BJ (cell line): Measurements from ENCODE around the gene LANCL3. TPM values are rescaled to one million over a fixed set of nuclear protein-coding genes. Genes with fewer than 3 reads are reported as not detected.
"Not testable (repeated sequence)": the region's sequence is repeated elsewhere in the genome, so short reads cannot be mapped to it uniquely, and the experiment has no call there.

Experiments used
- CTCF ChIA-PET: fragments of 350-600 bp; formaldehyde crosslinking; extraction: SDS; loops from one replicate; lab custom pipeline; 2021; ENCODE audit warnings: antibody characterized with exemption, inconsistent platforms; lab: Yijun Ruan, JAX
- POLR2A ChIA-PET: fragments of 300-600 bp; sonication (Branson Sonifier 250); formaldehyde crosslinking; extraction: SDS; loops from one replicate; lab custom pipeline; 2021; ENCODE audit warnings: antibody characterized with exemption; lab: Charles Lee
- DNase-seq: peaks from one replicate; pipeline ENCODE4 v3.0.0-alpha.2; 2011; ENCODE audit warnings: low read depth
- H3K27me3 ChIP-seq: 2 replicates; pipeline ENCODE4 v1.6.0; 2011; ENCODE audit warnings: low read length; ENCODE audit not compliant: control insufficient read depth, insufficient read depth
- H3K36me3 ChIP-seq: 2 replicates; pipeline ENCODE4 v1.5.1; 2011; ENCODE audit warnings: low read length; ENCODE audit not compliant: control insufficient read depth, insufficient read depth
- H3K4me3 ChIP-seq: 2 replicates; pipeline ENCODE4 v1.5.1; 2011; ENCODE audit warnings: low read depth, mild to moderate bottlenecking, control low read depth, low read length
- polyA minus RNA-seq: library from RNA; depleted of rRNA, polyadenylated mRNA; stranded (reverse); fragments of >200 nt; gene quantifications from 2 replicates; pipeline ENCODE4 v1.2.3, GENCODE V29; 2011; rRNA and poly(A)+ RNA removed
- polyA plus RNA-seq: library from polyadenylated mRNA; depleted of rRNA; stranded (reverse); fragments of >200 nt; gene quantifications from 2 replicates; pipeline ENCODE4 v1.2.3, GENCODE V29; 2011; rRNA removed
- TF ChIP-seq, protein P1 (sequence below): IDR thresholded peaks from 2 replicates; pipeline ENCODE4 v1.5.1; 2011; ENCODE audit warnings: low read depth, mild to moderate bottlenecking, control low read depth, inconsistent platforms, low read length, moderate library complexity; ENCODE audit not compliant: insufficient read depth

LANCL3 gene
- not detected in 2 replicates for polyA plus RNA-seq
- not detected in 2 replicates for polyA minus RNA-seq

DNA sequence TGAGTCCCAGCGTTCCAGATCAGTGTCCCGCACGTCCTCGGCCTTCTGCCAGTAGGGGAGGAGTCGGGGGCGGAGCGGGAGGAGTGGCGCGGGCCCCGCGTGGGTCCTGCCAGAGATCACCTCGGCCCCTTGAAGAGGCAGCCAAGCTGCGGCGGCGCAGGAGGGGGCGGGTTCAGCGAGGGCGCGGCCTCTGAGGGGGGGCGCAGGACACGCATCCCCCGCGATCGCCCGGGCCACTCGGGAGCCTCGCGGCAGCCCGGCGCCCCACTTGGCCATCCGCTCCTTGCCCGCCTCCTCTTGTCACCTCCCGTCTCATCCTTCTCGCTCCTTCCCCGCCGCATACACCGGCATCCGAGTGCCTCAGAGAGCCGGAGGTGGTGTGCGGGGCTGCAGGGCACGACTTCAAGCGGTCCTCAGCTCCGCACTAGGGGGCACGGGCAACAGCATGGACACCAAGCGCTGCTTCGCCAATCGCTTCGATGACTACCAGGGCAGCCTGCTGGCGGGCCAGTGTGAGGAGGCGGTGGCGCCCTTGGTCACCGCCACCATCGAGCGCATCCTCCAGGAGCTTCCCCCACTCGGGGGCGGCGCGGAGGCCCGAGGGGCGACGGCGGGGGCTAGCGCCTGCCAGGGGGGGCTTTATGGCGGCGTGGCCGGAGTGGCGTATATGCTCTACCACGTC, at the start of gene LANCL3:
Gene LANCL3 (plus strand): TSS at position 236 of the 682 bp plus-strand sequence. CDS start 210 bp downstream, at position 446.
- H3K4me3 ChIP-seq, POLR2A ChIA-PET, DNase-seq, H3K36me3 ChIP-seq, CTCF ChIA-PET, H3K27me3 ChIP-seq: not testable (repeated sequence)

DNA sequence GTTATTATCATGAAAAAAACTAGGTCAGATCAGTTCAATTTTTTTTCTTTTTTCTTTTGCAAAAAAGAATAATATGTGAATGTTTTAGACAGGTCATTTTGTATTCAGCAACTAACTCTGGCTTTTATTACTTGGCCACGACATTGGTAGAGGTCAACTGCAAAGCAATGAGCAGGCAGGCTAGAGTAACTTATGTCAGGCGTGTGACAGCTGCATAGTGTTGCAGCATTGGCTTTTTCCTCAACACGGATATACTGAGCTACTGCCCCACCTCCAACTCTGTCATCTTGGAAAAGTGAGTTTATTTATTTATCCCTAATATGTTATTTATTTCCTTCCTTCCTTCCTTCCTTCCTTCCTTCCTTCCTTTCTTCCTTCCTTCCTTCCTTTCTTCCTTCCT, 47.8 kb upstream of the LANCL3 start:
- POLR2A ChIA-PET, H3K27me3 ChIP-seq, H3K4me3 ChIP-seq, H3K36me3 ChIP-seq, DNase-seq, CTCF ChIA-PET: not testable (repeated sequence)

DNA sequence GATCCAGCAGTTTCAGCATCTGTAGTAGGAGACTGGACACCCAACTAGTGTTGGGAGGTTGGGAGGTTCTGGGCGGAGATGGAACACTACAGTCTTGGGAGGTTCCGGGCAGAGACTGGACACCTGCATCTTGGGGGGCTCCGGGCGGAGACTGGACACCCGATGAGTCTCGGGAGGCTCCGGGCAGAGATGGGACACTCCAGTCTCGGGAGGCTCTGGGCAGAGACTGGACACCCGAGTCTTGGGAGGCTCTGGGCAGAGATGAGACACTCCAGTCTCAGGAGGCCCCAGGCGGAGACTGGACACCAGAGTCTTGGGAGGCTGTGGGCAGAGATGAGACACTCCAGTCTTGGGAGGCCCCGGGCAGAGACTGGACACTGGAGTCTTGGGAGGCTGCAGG, 29.5 kb upstream of the LANCL3 start:
- ChIA-PET POLR2A (no interaction called here), CTCF (no interaction called here)
- Histone ChIP-seq H3K4me3 (no peak overlapping the region), H3K36me3 (no peaks in the 10 kb centered on the region), H3K27me3 (no peaks in the 10 kb centered on the region)
- TF ChIP-seq, protein P1, sequence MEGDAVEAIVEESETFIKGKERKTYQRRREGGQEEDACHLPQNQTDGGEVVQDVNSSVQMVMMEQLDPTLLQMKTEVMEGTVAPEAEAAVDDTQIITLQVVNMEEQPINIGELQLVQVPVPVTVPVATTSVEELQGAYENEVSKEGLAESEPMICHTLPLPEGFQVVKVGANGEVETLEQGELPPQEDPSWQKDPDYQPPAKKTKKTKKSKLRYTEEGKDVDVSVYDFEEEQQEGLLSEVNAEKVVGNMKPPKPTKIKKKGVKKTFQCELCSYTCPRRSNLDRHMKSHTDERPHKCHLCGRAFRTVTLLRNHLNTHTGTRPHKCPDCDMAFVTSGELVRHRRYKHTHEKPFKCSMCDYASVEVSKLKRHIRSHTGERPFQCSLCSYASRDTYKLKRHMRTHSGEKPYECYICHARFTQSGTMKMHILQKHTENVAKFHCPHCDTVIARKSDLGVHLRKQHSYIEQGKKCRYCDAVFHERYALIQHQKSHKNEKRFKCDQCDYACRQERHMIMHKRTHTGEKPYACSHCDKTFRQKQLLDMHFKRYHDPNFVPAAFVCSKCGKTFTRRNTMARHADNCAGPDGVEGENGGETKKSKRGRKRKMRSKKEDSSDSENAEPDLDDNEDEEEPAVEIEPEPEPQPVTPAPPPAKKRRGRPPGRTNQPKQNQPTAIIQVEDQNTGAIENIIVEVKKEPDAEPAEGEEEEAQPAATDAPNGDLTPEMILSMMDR: no peak
- DNase-seq: no peak

DNA sequence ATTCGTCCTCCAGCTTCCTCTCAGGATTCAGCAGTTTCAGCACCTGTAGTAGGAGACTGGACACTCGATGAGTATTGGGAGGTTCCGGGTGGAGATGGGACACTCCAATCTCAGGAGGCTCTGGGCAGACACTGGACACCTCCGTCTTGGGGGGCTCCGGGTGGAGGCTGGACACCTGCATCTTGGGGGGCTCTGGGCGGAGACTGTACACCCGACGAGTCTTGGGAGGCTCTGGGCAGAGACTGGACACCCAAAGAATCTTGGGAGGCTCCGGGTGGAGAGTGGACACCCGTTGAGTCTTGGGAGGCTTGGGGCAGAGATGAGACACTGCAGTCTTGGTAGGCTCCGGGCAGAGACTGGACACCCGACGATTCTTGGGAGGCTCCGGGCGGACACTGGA, 28.7 kb upstream of the LANCL3 start:
- ChIA-PET CTCF (no interaction called here), POLR2A (no interaction called here)
- DNase-seq: no peak
- H3K4me3 ChIP-seq: no peak overlapping the region
- no peaks in the 10 kb centered on the region for H3K27me3 ChIP-seq
- TF ChIP-seq, protein P1: no peak
- no peaks in the 10 kb centered on the region for H3K36me3 ChIP-seq

DNA sequence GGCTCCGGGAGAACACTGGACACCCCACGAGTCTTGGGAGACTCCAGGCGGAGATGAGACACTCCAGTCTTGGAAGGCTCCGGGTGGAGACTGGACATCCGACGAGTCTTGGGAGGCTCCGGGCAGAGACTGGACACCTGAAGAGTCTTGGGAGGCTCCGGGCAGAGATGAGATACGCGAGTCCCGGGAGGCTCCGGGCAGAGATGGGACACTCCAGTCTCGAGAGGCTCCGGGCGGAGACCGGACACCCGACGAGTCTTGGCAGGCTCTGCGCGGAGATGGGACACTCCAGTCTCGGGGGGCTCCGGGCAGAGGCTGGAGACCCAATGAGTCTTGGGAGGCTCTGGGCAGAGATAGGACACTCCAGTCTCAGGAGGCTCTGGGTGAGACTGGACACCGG, 28.1 kb upstream of the LANCL3 start:
- POLR2A ChIA-PET: no interaction called here
- TF ChIP-seq, protein P1: no peak
- CTCF ChIA-PET: no interaction called here

DNA sequence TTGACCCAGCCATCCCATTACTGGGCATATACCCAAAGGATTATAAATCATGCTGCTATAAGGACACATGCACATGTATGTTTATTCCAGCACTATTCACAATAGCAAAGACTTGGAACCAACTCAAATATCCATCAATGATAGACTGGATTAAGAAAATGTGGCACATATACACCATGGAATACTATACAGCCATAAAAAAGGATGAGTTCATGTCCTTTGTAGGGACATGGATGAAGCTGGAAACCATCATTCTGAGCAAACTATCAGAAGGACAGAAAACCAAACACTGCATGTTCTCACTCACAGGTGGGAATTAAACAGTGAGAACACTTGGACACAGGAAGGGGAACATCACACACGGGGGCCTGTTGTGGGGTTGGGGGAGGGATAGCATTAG, 26.9 kb upstream of the LANCL3 start:
- DNase-seq, H3K4me3 ChIP-seq, H3K36me3 ChIP-seq, H3K27me3 ChIP-seq, POLR2A ChIA-PET, CTCF ChIA-PET: not testable (repeated sequence)

More for the DNA sequence above, 28.1 kb upstream of the LANCL3 start:
- H3K36me3 ChIP-seq: no peaks in the 10 kb centered on the region
- DNase-seq: no peak
- no peak overlapping the region for H3K4me3 ChIP-seq
- H3K27me3 ChIP-seq: no peaks in the 10 kb centered on the region

DNA sequence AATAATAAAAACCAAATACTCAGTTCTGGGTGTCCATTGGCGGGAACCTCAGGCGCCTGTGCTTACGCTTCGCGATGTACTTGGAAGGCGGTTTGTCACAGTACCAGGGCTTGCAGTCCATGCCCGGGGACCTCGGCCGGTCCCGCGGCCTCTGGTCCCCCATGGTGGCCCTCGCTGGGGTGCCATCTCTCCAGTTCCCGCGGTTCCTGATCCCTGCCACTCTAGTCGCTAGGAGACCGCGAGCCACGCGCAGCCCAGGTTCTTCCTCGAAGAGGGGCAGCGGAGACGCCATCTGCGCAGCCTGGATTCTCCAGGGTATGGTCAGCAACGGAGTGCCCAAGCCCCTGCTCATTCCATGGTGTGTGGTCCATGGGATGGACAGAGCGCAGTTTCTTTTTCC, 26.4 kb upstream of the LANCL3 start:
- POLR2A ChIA-PET: no interaction called here
- CTCF ChIA-PET: no interaction called here
- TF ChIP-seq, protein P1: no peak
- Histone ChIP-seq H3K36me3 (no peaks in the 10 kb centered on the region), H3K27me3 (no peaks in the 10 kb centered on the region), H3K4me3 (no peak overlapping the region)
- no peak for DNase-seq

DNA sequence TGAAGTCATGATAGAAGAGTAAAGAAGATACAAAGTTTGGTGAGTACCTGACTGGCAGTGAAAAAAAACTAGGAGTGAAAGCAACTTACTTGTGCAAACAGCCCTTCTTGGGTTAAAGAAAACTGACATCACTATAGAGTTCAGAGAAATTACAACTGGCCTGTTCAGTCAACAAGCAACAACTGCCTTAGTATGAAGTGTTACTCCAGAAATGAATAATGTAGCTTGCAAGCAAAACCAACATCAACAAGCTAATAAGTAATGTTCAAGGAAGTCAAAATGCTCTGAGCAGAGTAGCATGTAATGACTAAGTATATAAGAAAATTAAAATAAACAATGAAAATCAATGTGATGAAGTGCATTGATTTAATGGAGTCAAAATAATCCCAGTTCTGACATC, 21.8 kb upstream of the LANCL3 start:
- DNase-seq, CTCF ChIA-PET, POLR2A ChIA-PET, H3K4me3 ChIP-seq, H3K36me3 ChIP-seq, H3K27me3 ChIP-seq: not testable (repeated sequence)
